Naive thymus-derived CD4-positive, alpha-beta T cell (primary cell): Measurements from ENCODE around the gene EIF1AD. TPM values are rescaled to one million over a fixed set of nuclear protein-coding genes. Genes with fewer than 3 reads are reported as not detected.
"Not testable (repeated sequence)": the region's sequence is repeated elsewhere in the genome, so short reads cannot be mapped to it uniquely, and the experiment has no call there.

ENCODE experiments used
- ATAC-seq: fragments of 150-1000 bp; cut with Tn5 transposase; 2 replicates; pipeline ENCODE4 v1.10.0; 2021; ENCODE audit warnings: mild to moderate bottlenecking, moderate library complexity
- CTCF ChIA-PET: fragments of 350-600 bp; sonication (Branson Sonifier 250); formaldehyde crosslinking; loops from one replicate; lab custom pipeline; 2021; ENCODE audit warnings: antibody characterized with exemption; lab: Charles Lee
- POLR2A ChIA-PET: fragments of 350-600 bp; sonication (Branson Sonifier 250); formaldehyde crosslinking; loops from one replicate; lab custom pipeline; 2021; ENCODE audit warnings: antibody characterized with exemption, inconsistent platforms; lab: Charles Lee
- DNase-seq, 9 donors: peaks; one replicate each; pipeline versions ENCODE4 v3.0.0 to v3.0.0-alpha.2; 2020 to 2022; ENCODE audit warnings: mixed read lengths in 1 of 9
- H3K27ac ChIP-seq: one replicate; pipeline ENCODE4 v1.7.0; 2013; ENCODE audit warnings: mild to moderate bottlenecking, low read depth, low read length, moderate library complexity
- H3K27me3 ChIP-seq, 2 donors: one replicate each; pipeline ENCODE4 v1.7.0; 2013; ENCODE audit warnings: low read length in 2 of 2, mild to moderate bottlenecking in 2 of 2, moderate library complexity in 2 of 2; ENCODE audit not compliant: control insufficient read depth in 2 of 2, insufficient read depth in 2 of 2
- H3K36me3 ChIP-seq, 3 experiments: 1 replicate in 2 of 3; 2 replicates in 1 of 3; pipeline ENCODE4 v1.7.0; 2013; ENCODE audit warnings: low read length in 3 of 3, mild to moderate bottlenecking in 3 of 3, moderate library complexity in 1 of 3; ENCODE audit not compliant: insufficient read depth in 3 of 3, control insufficient read depth in 2 of 3
- H3K4me1 ChIP-seq, 2 donors: one replicate each; pipeline ENCODE4 v1.7.0; 2013; ENCODE audit warnings: low read length in 2 of 2, mild to moderate bottlenecking in 2 of 2, moderate library complexity in 1 of 2; ENCODE audit not compliant: control insufficient read depth in 2 of 2, insufficient read depth in 2 of 2
- H3K4me3 ChIP-seq: 2 replicates; pipeline ENCODE4 v1.7.0; 2013; ENCODE audit warnings: mild to moderate bottlenecking, low read length
- H3K9me3 ChIP-seq, 3 experiments: 1 replicate in 2 of 3; 2 replicates in 1 of 3; pipeline ENCODE4 v1.7.0; 2013; ENCODE audit warnings: low read length in 3 of 3; ENCODE audit not compliant: control insufficient read depth in 2 of 3
- H3K27ac Mint-ChIP-seq, 9 donors: one replicate each; pipeline ENCODE4 v1.8.0; 2020 to 2022; ENCODE audit warnings: mixed read lengths in 9 of 9, mild to moderate bottlenecking in 8 of 9, moderate library complexity in 5 of 9, inconsistent platforms in 2 of 9
- H3K27me3 Mint-ChIP-seq, 5 donors: one replicate each; pipeline ENCODE4 v1.8.0; 2021 to 2022; ENCODE audit warnings: mixed read lengths in 5 of 5, mild to moderate bottlenecking in 1 of 5
- H3K36me3 Mint-ChIP-seq, 5 donors: one replicate each; pipeline ENCODE4 v1.8.0; 2020 to 2022; ENCODE audit warnings: mixed read lengths in 5 of 5, mild to moderate bottlenecking in 3 of 5, inconsistent platforms in 1 of 5
- H3K4me1 Mint-ChIP-seq, 7 donors: one replicate each; pipeline ENCODE4 v1.8.0; 2020 to 2022; ENCODE audit warnings: mixed read lengths in 7 of 7, mild to moderate bottlenecking in 3 of 7, inconsistent platforms in 1 of 7
- H3K4me3 Mint-ChIP-seq, 10 donors: one replicate each; pipeline ENCODE4 v1.8.0; 2020 to 2022; ENCODE audit warnings: mild to moderate bottlenecking in 10 of 10, mixed read lengths in 10 of 10, moderate library complexity in 6 of 10, inconsistent platforms in 2 of 10
- H3K9me3 Mint-ChIP-seq, 11 donors: one replicate each; pipeline ENCODE4 v1.8.0; 2020 to 2022; ENCODE audit warnings: mixed read lengths in 11 of 11, mild to moderate bottlenecking in 4 of 11, inconsistent platforms in 1 of 11, moderate library complexity in 1 of 11
- intact Hi-C, 2 donors: fragments of 100-400 bp; cut with micrococcal nuclease; formaldehyde crosslinking; loops; one replicate each; pipeline ENCODE4 v1.15.1; 2023
- polyA plus RNA-seq, 2 donors: library from polyadenylated mRNA; unstranded; fragments of 300-500 nt; fragmentation: Illumina TruSeq; gene quantifications; one replicate each; pipeline ENCODE4 v1.2.3, GENCODE V29; 2021
- total RNA-seq, 6 experiments: library from RNA in 5 of 6; stranded (reverse) in 5 of 6; gene quantifications; 1 replicate in 5 of 6; 2 replicates in 1 of 6; pipeline ENCODE4 v1.2.3 and lab custom pipeline; 2021 to 2026

Gene EIF1AD
- total and polyA plus RNA-seq, 7 experiments from 2014 or later = 17.7 to 114 (median 58.2) TPM

DNA sequence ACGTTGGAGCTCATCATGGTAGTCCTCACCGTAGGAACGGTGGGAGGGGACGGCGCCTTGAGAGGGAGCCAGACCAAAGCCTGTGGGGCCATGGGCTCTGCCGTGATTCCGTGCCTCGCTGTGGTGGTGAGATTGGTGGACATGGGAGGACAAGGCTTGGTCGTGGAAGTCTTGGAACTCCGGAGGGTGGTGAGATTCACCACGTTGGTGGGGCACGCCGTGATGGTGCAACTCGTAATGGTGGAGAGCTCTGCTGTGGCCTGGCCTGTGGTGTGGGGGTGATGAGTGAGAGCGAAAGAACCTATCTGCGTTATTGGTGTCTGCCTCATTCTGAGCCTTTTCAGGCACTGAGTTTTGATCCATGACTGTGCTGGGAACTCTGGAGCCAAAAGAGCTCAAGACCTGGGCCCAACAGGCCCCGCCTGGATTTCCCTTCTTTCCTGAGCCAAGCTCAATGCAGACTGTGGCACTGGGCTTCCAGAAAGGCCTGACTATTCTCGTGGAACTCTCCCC lies 24.1 kb upstream of the EIF1AD start, which contains the start of gene CATSPER1:
TSS of gene CATSPER1 (minus strand) at position 463 of the 513 bp plus-strand sequence. CDS start at position 363, 100 bp downstream.
- H3K27ac Mint-ChIP-seq = no peak within 1 kb of the TSS

GRCh38 chr11:66023186-66023440 lies 21.2 kb upstream of the EIF1AD start:
- DNase-seq, H3K9me3 ChIP-seq, H3K9me3 Mint-ChIP-seq, H3K36me3 Mint-ChIP-seq, H3K27ac ChIP-seq, H3K27ac Mint-ChIP-seq, ATAC-seq, intact Hi-C loops, H3K36me3 ChIP-seq, H3K4me3 ChIP-seq, H3K4me1 ChIP-seq, H3K27me3 ChIP-seq: not testable (repeated sequence)
- Mint-ChIP-seq H3K4me1 (peaks cover 4 to 17% (median 5%) of the 10 kb centered on the region in 7 donors), H3K4me3 (peak overlapping the region in 1 of 10 donors; percentile 51), H3K27me3 (peaks cover 0 to 14% (median 4%) of the 10 kb centered on the region in 5 donors)
- ChIA-PET POLR2A (interaction anchor here (0.8 to 1.4 kb wide), 4 partner anchors 15 to 312 kb away, joined by 3 to 4 read pairs (median 4); partner anchors contain the start of genes BANF1 and EIF1AD), CTCF (interaction anchor here (0.7 to 2.0 kb wide), 9 partner anchors 8 to 262 kb away, joined by 3 to 8 read pairs (median 3); partner anchors contain the start of gene CST6)

More for the DNA sequence above, 24.1 kb upstream of the EIF1AD start, which contains the start of gene CATSPER1:
- Histone ChIP-seq H3K27me3 (no peaks in the 10 kb centered on the region), H3K9me3 (no peaks in the 10 kb centered on the region), H3K36me3 (no peaks in the 10 kb centered on the region), H3K4me1 (peaks cover 0 to 5% of the 10 kb centered on the region in 2 donors), H3K27ac (no peak within 1 kb of the TSS), H3K4me3 (no peak within 1 kb of the TSS)
- peaks cover 0 to 16% (median 4%) of the 10 kb centered on the region in 5 donors for H3K27me3 Mint-ChIP-seq
- ChIA-PET POLR2A (interaction anchor here (0.6 to 0.8 kb wide), 2 partner anchors 28 to 1768 kb away, joined by 3 to 4 read pairs; no protein-coding TSS in a partner anchor), CTCF (no interaction called here)
- intact Hi-C loops = no loop called here
- no peaks in the 10 kb centered on the region for H3K9me3 Mint-ChIP-seq
- H3K36me3 Mint-ChIP-seq = no peaks in the 10 kb centered on the region
- no peak within 1 kb of the TSS for H3K4me3 Mint-ChIP-seq
- DNase-seq (no peak), ATAC-seq (no peak)
- H3K4me1 Mint-ChIP-seq = peaks cover 4 to 11% (median 5%) of the 10 kb centered on the region in 7 donors

- ChIA-PET POLR2A (interaction anchor here (0.8 to 1.4 kb wide), 6 partner anchors 15 to 311 kb away, joined by 3 to 5 read pairs (median 4); partner anchors contain the start of genes BANF1 and EIF1AD), CTCF (interaction anchor here (0.6 to 2.0 kb wide), 23 partner anchors 9 to 479 kb away, joined by 3 to 8 read pairs (median 3); partner anchors contain the start of genes BANF1, CST6 and KAT5)
- Histone ChIP-seq H3K27ac (no peak overlapping the region), H3K4me3 (peak overlapping the region; percentile 39), H3K4me1 (peaks cover 0 to 5% of the 10 kb centered on the region in 2 donors), H3K27me3 (no peaks in the 10 kb centered on the region), H3K9me3 (no peaks in the 10 kb centered on the region), H3K36me3 (no peaks in the 10 kb centered on the region)
- Mint-ChIP-seq H3K9me3 (no peaks in the 10 kb centered on the region), H3K4me1 (peaks cover 4 to 17% (median 5%) of the 10 kb centered on the region in 7 donors), H3K27me3 (peaks cover 0 to 9% (median 4%) of the 10 kb centered on the region in 5 donors), H3K4me3 (peak overlapping the region in 9 of 10 donors; percentile 4 to 73 (median 45)), H3K36me3 (no peaks in the 10 kb centered on the region), H3K27ac (peak overlapping the region in 1 of 9 donors; percentile 59)
- intact Hi-C loops = loop anchor here (1.0 kb wide), 8 partner anchors 20 to 316 kb away; partner anchors contain the start of genes BANF1 (in 2 of the 2), EIF1AD (in 2 of the 2) and FIBP (in 1 of the 2)
- ATAC-seq (peak; percentile 92), DNase-seq (peak; percentile 52 to 89 (median 69))
Measured at GRCh38 chr11:66022401-66023185, 20.6 kb upstream of the EIF1AD start.

DNA sequence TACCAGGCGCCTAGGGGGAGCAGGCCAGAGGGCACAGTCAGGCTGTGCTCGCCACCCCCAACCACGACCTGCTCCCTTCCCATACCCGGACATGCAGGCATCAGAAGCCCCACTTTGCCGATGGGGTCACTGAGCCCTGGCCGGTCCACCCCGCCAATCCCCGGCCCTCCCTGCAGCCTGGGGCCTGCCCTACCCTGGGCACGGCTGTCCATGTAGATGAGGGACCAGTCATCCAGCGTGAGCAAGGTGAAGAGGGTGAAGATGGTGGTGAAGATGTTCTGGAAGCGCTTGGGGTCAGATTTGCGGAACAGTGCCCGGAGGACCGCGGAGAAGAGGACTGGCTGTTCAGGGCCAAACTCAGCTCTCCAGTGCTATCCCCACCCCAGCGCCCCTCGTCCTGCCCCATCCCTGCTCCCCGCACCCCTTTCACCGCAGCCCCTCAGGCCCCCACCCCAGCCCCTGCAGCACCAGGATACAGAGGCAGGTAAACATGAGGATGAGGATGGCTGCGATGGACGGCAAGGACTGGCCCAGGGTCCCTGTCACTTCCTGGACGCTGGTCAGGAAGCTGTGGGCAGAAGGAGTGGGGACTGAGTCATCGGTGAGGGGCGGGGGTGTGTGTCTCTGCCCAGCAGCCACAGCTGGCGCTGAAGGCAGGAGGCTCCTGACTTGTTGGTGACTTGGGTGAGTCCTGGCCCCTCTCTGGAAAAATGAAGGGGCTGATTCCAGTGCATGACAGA lies 18.8 kb upstream of the EIF1AD start:
- CTCF ChIA-PET = interaction anchor here (0.6 kb wide), 1 partner anchor 16 kb away, joined by 3 read pairs; no protein-coding TSS in a partner anchor
- no peak overlapping the region for H3K4me3 ChIP-seq
- ATAC-seq (peak; percentile 83), DNase-seq (peak in 1 of 9 donors; percentile 50)
- POLR2A ChIA-PET = no interaction called here
- Mint-ChIP-seq H3K4me1 (peaks cover 4 to 17% (median 5%) of the 10 kb centered on the region in 7 donors), H3K27me3 (peaks cover 0 to 9% (median 4%) of the 10 kb centered on the region in 5 donors), H3K27ac (no peak overlapping the region), H3K4me3 (peak overlapping the region in 1 of 10 donors; percentile 17), H3K9me3 (no peaks in the 10 kb centered on the region), H3K36me3 (no peaks in the 10 kb centered on the region)
- H3K4me1 ChIP-seq = peaks cover 0 to 5% of the 10 kb centered on the region in 2 donors
- H3K27ac ChIP-seq = no peak overlapping the region
- no peaks in the 10 kb centered on the region for H3K36me3 ChIP-seq
- intact Hi-C loops = no loop called here
- H3K9me3 ChIP-seq = no peaks in the 10 kb centered on the region
- no peaks in the 10 kb centered on the region for H3K27me3 ChIP-seq

- H3K9me3 ChIP-seq = no peaks in the 10 kb centered on the region
- ATAC-seq (no peak), DNase-seq (no peak)
- H3K27ac Mint-ChIP-seq = no peak overlapping the region
- no peak overlapping the region for H3K27ac ChIP-seq
- no peaks in the 10 kb centered on the region for H3K9me3 Mint-ChIP-seq
- H3K27me3 ChIP-seq = no peaks in the 10 kb centered on the region
- H3K4me1 ChIP-seq = peaks cover 0 to 5% of the 10 kb centered on the region in 2 donors
- H3K4me1 Mint-ChIP-seq = peaks cover 4 to 17% (median 5%) of the 10 kb centered on the region in 7 donors
- CTCF ChIA-PET = interaction anchor here (1.3 kb wide), 1 partner anchor 11 kb away, joined by 3 read pairs; no protein-coding TSS in a partner anchor
- no peak overlapping the region for H3K4me3 ChIP-seq
- peaks cover 0 to 9% (median 4%) of the 10 kb centered on the region in 5 donors for H3K27me3 Mint-ChIP-seq
- H3K36me3 ChIP-seq = no peaks in the 10 kb centered on the region
- H3K4me3 Mint-ChIP-seq = no peak overlapping the region
- intact Hi-C loops = no loop called here
- POLR2A ChIA-PET = no interaction called here
- H3K36me3 Mint-ChIP-seq = no peaks in the 10 kb centered on the region
Measured at GRCh38 chr11:66020212-66020611, 18.3 kb upstream of the EIF1AD start.

GRCh38 chr11:66017321-66017720 lies 15.4 kb upstream of the EIF1AD start:
- Histone ChIP-seq H3K27me3 (peaks cover 0 to 13% of the 10 kb centered on the region in 2 donors), H3K27ac (no peak overlapping the region), H3K4me1 (peaks cover 0 to under 1% of the 10 kb centered on the region in 2 donors), H3K36me3 (no peaks in the 10 kb centered on the region), H3K4me3 (no peak overlapping the region), H3K9me3 (no peaks in the 10 kb centered on the region)
- intact Hi-C loops = no loop called here
- no peaks in the 10 kb centered on the region for H3K36me3 Mint-ChIP-seq
- ChIA-PET POLR2A (interaction anchor here (0.9 kb wide), 1 partner anchor 26 kb away, joined by 3 read pairs; no protein-coding TSS in a partner anchor), CTCF (no interaction called here)
- no peak overlapping the region for H3K4me3 Mint-ChIP-seq
- H3K27me3 Mint-ChIP-seq = peaks cover 0 to 13% (median 6%) of the 10 kb centered on the region in 5 donors
- no peaks in the 10 kb centered on the region for H3K9me3 Mint-ChIP-seq
- no peak for ATAC-seq
- DNase-seq = no peak
- H3K4me1 Mint-ChIP-seq = peaks cover 0 to 13% (median 0%) of the 10 kb centered on the region in 7 donors
- no peak overlapping the region for H3K27ac Mint-ChIP-seq
